Stimulated activated naive B cell treated with anti-CD40 and anti-IgM and Interleukin-4, amounts not matched to agents 10 μg/mL and 1 μg/mL and 100 μg/mL, for 72 hours (primary cell): Measurements from ENCODE around the gene HDAC9.

ENCODE experiments used
- ATAC-seq, 2 donors: fragments of 150-1000 bp; cut with Tn5 transposase; replicated peaks; 2 replicates each; pipeline ENCODE4 v1.10.0; 2021; ENCODE audit warnings: moderate library complexity in 1 of 2
- DNase-seq: peaks from one replicate; pipeline ENCODE4 v3.0.0; 2021
- H3K27ac Mint-ChIP-seq: one replicate; pipeline ENCODE4 v1.8.0; 2022; ENCODE audit warnings: mild to moderate bottlenecking, mixed read lengths
- H3K27me3 Mint-ChIP-seq, 2 donors: one replicate each; pipeline ENCODE4 v1.8.0; 2022; ENCODE audit warnings: mixed read lengths in 2 of 2
- H3K36me3 Mint-ChIP-seq, 2 donors: one replicate each; pipeline ENCODE4 v1.8.0; 2022; ENCODE audit warnings: mixed read lengths in 2 of 2, mild to moderate bottlenecking in 1 of 2
- H3K4me1 Mint-ChIP-seq, 2 donors: one replicate each; pipeline ENCODE4 v1.8.0; 2022; ENCODE audit warnings: mixed read lengths in 2 of 2, mild to moderate bottlenecking in 1 of 2
- H3K4me3 Mint-ChIP-seq, 2 donors: one replicate each; pipeline ENCODE4 v1.8.0; 2022; ENCODE audit warnings: mild to moderate bottlenecking in 2 of 2, mixed read lengths in 2 of 2, moderate library complexity in 1 of 2
- H3K9me3 Mint-ChIP-seq, 2 donors: one replicate each; pipeline ENCODE4 v1.8.0; 2022; ENCODE audit warnings: mixed read lengths in 2 of 2, mild to moderate bottlenecking in 1 of 2

Gene HDAC9

GRCh38 chr7:18565337-18565736 is 69.8 kb downstream of the HDAC9 start:
- Mint-ChIP-seq H3K9me3 (peaks cover 0 to 2% of the 10 kb centered on the region in 2 donors), H3K27me3 (no peaks in the 10 kb centered on the region), H3K4me3 (no peak overlapping the region), H3K4me1 (peaks cover 19 to 41% of the 10 kb centered on the region in 2 donors), H3K27ac (peak overlapping the region; percentile 62), H3K36me3 (peaks cover 23 to 24% of the 10 kb centered on the region in 2 donors)
- DNase-seq (no peak), ATAC-seq (no peak)

DNA sequence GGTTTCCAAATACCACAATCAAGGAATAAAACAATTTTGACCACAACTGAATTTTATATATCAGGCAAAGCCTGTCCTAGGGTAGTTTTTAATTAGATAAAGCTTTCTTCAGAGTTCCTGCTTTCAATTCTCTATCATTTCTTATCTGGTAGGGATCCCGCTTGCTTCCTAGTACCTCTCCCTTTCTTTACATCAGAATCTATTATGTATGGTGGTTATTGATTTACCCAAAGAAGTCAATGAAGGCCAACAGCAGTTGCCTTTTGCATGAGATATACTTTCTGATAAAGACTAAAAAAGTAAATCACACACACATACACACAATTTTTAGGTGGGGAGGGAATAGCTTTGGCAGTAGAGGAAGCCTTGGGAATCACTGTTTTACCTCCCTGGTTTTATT is 70.7 kb downstream of the HDAC9 start:
- Mint-ChIP-seq H3K27me3 (no peaks in the 10 kb centered on the region), H3K4me3 (no peak overlapping the region), H3K4me1 (peaks cover 18 to 41% of the 10 kb centered on the region in 2 donors), H3K9me3 (peaks cover 0 to 2% of the 10 kb centered on the region in 2 donors), H3K27ac (peak overlapping the region; percentile 72), H3K36me3 (peaks cover 18 to 23% of the 10 kb centered on the region in 2 donors)
- no peak for DNase-seq
- ATAC-seq: no peak

DNA sequence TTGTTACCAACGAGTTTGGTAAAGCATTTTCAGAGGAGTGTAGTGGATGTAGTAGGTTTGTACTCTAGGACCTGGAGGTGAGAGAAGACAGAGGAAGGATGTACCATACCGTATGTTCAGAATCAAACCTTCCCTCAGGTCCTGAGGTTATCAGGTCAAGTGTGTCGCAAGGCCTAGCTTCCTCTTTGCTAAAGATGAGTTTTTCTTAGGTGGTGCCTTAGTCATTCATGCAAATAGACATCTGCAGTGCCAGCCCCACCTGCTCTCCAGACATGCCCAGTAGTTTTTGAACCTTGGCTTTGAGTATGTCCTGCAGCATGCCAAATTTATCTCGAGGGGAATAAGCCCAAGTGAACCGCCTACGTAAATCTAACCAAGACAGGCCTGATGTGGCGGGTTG is 71.3 kb downstream of the HDAC9 start:
- H3K36me3 Mint-ChIP-seq: peaks cover 12 to 17% of the 10 kb centered on the region in 2 donors
- no peaks in the 10 kb centered on the region for H3K27me3 Mint-ChIP-seq
- ATAC-seq (peak; percentile 100), DNase-seq (peak; percentile 67)
- H3K4me1 Mint-ChIP-seq: peaks cover 18 to 39% of the 10 kb centered on the region in 2 donors
- peak overlapping the region; percentile 72 for H3K27ac Mint-ChIP-seq
- H3K4me3 Mint-ChIP-seq: peak overlapping the region in 1 of 2 donors; percentile 21
- H3K9me3 Mint-ChIP-seq: no peaks in the 10 kb centered on the region

- H3K27ac Mint-ChIP-seq: no peak overlapping the region
- no peak overlapping the region for H3K4me3 Mint-ChIP-seq
- no peaks in the 10 kb centered on the region for H3K27me3 Mint-ChIP-seq
- H3K9me3 Mint-ChIP-seq: no peaks in the 10 kb centered on the region
- H3K4me1 Mint-ChIP-seq: peaks cover 24 to 44% of the 10 kb centered on the region in 2 donors
- no peak for ATAC-seq
- H3K36me3 Mint-ChIP-seq: peaks cover 17 to 20% of the 10 kb centered on the region in 2 donors
- DNase-seq: no peak
Observed at GRCh38 chr7:18570441-18570840, 74.9 kb downstream of the HDAC9 start.

DNA sequence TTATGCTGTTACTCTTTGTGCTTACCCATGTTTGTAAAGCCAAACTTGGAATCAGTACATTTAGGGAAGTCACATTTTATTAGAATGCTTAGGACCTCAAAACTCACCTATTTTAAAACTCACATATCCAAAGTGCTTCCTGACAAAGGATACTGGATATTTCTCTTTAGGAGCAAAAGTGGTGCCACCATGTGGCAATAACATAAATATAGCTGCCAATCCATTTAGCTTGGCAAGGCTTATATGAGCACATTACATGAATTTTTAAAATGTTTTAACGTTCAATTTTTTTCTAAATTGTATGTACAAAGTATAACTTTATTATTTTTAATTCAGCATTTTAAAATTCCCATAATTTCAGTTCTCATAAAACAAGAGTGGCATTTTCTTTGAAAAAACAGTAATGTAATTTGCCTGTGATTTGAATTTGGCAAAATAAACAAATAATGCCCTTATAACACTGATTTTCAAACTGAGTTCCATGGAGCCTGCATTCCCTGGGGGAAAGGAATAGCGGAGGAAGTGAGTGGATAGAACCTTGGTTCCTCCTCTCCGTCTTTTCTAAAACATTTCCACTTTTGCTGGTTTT is 75.4 kb downstream of the HDAC9 start:
- no peak for DNase-seq
- ATAC-seq: no peak
- Mint-ChIP-seq H3K27me3 (no peaks in the 10 kb centered on the region), H3K9me3 (no peaks in the 10 kb centered on the region), H3K27ac (no peak overlapping the region), H3K4me3 (no peak overlapping the region), H3K4me1 (peaks cover 26 to 44% of the 10 kb centered on the region in 2 donors), H3K36me3 (peaks cover 17 to 25% of the 10 kb centered on the region in 2 donors)

GRCh38 chr7:18572154-18572553 is 76.6 kb downstream of the HDAC9 start:
- peaks cover 19 to 28% of the 10 kb centered on the region in 2 donors for H3K36me3 Mint-ChIP-seq
- no peaks in the 10 kb centered on the region for H3K9me3 Mint-ChIP-seq
- no peak for DNase-seq
- no peak overlapping the region for H3K27ac Mint-ChIP-seq
- peaks cover 25 to 44% of the 10 kb centered on the region in 2 donors for H3K4me1 Mint-ChIP-seq
- no peak overlapping the region for H3K4me3 Mint-ChIP-seq
- H3K27me3 Mint-ChIP-seq: no peaks in the 10 kb centered on the region
- no peak for ATAC-seq

GRCh38 chr7:18572885-18573284 is 77.3 kb downstream of the HDAC9 start:
- Mint-ChIP-seq H3K4me1 (peaks cover 27 to 50% of the 10 kb centered on the region in 2 donors), H3K9me3 (no peaks in the 10 kb centered on the region), H3K27ac (peak overlapping the region; percentile 53), H3K4me3 (peak overlapping the region; percentile 10 to 32), H3K27me3 (no peaks in the 10 kb centered on the region), H3K36me3 (peaks cover 26 to 35% of the 10 kb centered on the region in 2 donors)
- ATAC-seq (no peak), DNase-seq (no peak)

DNA sequence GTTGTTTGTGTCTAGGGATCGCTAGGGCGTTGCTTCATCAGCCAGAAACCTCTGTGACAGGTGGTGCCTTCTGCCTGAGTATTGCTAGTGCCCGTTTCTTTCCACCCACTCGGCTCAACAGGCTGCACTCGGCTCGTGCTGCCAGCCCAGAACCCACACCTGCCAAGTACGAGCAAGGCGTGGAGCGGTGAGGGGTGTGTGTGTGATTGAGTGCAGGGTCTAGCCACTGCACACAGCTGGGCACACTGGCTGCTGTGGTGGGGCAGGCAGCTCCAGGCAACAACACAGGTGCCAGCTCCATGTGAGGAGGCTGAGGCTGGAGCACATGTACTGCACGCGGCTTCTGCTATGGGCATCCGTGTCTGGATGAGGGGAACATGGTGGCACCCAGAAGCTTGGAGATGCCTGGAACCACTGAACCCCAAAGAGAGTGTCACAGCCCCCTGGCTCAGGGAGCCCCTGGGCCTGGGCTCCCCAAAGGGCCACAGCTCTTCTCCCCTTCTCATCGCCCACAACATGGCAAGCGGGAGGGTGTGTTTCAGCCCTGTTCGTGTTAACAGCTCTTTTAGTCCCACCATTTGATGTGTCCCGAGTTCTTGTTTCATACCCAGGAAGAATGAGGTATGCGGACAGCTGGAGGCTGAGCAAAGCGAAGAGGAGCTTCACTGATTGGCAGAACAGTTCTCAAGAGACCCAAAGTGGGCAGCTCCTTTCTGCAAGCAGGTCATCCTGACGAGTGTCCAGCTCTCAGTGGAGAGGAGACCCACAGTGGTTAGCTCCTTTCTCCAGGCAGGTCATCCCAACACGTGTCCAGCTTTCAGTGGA is 78.1 kb downstream of the HDAC9 start:
- Mint-ChIP-seq H3K36me3 (peaks cover 34 to 42% of the 10 kb centered on the region in 2 donors), H3K4me1 (peaks cover 33 to 57% of the 10 kb centered on the region in 2 donors), H3K27me3 (no peaks in the 10 kb centered on the region), H3K9me3 (peaks cover 0 to 1% of the 10 kb centered on the region in 2 donors), H3K27ac (no peak overlapping the region), H3K4me3 (peak overlapping the region in 1 of 2 donors; percentile 29)
- DNase-seq: peak; percentile 11
- peak; percentile 70 to 78 for ATAC-seq

GRCh38 chr7:18574235-18574540 is 78.6 kb downstream of the HDAC9 start:
- DNase-seq: no peak
- H3K4me1 Mint-ChIP-seq: peaks cover 34 to 62% of the 10 kb centered on the region in 2 donors
- peaks cover 36 to 48% of the 10 kb centered on the region in 2 donors for H3K36me3 Mint-ChIP-seq
- no peaks in the 10 kb centered on the region for H3K27me3 Mint-ChIP-seq
- H3K4me3 Mint-ChIP-seq: no peak overlapping the region
- peak overlapping the region; percentile 31 for H3K27ac Mint-ChIP-seq
- peaks cover 0 to 1% of the 10 kb centered on the region in 2 donors for H3K9me3 Mint-ChIP-seq
- no peak for ATAC-seq

GRCh38 chr7:18574676-18575075 is 79.1 kb downstream of the HDAC9 start:
- Mint-ChIP-seq H3K4me1 (peaks cover 35 to 64% of the 10 kb centered on the region in 2 donors), H3K27me3 (no peaks in the 10 kb centered on the region), H3K9me3 (peaks cover 0 to 1% of the 10 kb centered on the region in 2 donors), H3K4me3 (no peak overlapping the region), H3K36me3 (peaks cover 36 to 49% of the 10 kb centered on the region in 2 donors), H3K27ac (peak overlapping the region; percentile 31)
- DNase-seq (no peak), ATAC-seq (no peak)

DNA sequence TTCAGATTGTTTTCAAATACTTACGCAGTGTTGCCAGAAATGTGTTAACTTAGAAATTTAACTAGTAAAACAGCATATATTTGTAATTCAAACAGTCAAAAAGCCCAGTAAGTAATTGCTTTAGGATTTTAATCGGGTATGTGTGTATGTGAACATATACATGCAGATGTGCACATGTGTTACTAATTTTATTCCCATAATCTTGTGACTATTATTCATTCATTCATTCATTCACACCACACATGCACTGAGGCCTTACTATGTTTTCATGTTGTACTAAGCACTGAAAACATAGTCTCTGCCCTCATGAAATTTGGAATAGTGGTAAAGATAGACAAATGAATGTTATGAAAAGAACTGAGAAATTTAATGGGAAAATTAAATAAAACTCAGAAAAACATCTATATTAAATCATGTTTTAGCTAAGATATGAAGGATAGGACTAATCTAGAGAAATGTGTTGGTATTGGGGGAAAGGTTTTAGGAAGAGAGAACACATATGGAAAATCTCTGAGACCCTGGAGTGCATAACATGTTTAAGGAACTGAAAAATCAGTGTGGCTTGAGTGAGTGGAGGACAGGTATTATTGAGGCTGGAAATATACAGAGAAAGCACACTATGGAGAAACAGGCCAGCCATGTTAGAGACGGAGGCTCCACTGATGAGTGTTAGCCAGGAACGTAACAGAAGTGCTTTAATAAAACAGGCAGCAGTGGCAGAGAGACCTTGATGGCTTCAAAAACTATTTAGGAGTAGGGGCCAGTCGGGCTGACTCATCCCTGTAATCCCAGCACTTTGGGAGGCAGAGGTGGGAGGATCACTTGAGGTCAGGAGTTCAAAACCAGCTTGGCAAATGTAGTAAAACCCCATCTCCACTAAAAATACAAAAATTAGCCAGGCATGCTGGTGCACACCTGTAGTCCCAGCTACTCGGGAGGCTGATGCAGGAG is 80.3 kb downstream of the HDAC9 start:
- DNase-seq (no peak), ATAC-seq (peak; percentile 49 to 57)
- H3K9me3 Mint-ChIP-seq: peaks cover 0 to 1% of the 10 kb centered on the region in 2 donors
- peaks cover 36 to 49% of the 10 kb centered on the region in 2 donors for H3K36me3 Mint-ChIP-seq
- H3K27ac Mint-ChIP-seq: peak overlapping the region; percentile 71
- peaks cover 35 to 61% of the 10 kb centered on the region in 2 donors for H3K4me1 Mint-ChIP-seq
- H3K27me3 Mint-ChIP-seq: no peaks in the 10 kb centered on the region
- peak overlapping the region; percentile 5 to 31 for H3K4me3 Mint-ChIP-seq

DNA sequence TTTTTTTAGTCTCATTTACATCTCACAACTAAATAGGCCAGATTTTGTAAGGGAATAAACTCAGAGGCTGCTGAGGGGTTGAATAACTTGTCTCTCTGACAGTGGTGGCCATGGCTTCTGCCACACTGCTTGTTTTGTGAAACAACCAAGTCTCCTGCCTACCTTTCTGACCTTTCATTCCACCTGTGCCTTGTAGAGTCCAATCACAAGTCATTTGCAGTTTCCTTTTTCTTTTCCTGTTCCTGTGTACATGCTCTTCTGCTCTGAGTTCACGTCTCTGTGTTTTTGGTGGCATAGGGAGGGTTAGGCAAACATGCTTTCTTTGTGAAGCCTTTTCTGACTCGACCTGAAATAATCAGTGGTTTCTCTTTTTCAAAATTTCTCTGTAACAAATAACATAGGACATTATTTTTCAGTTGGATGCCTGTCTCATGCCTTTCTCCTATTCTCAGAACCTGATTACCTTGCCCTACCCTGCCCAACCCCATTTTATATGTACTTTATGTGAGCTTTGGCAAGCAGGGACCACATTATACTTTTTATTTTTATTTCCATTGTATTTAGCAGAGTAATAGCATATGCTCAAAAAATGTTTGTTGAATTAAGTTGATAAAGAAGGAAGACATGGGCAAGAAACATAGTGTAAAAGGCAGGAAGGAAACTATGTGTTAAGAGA is 81.7 kb downstream of the HDAC9 start:
- ATAC-seq (peak in 1 of 2 donors; percentile 10), DNase-seq (no peak)
- peaks cover 34 to 61% of the 10 kb centered on the region in 2 donors for H3K4me1 Mint-ChIP-seq
- no peaks in the 10 kb centered on the region for H3K27me3 Mint-ChIP-seq
- peaks cover 0 to 1% of the 10 kb centered on the region in 2 donors for H3K9me3 Mint-ChIP-seq
- H3K4me3 Mint-ChIP-seq: peak overlapping the region in 1 of 2 donors; percentile 12
- H3K27ac Mint-ChIP-seq: no peak overlapping the region
- peaks cover 39 to 49% of the 10 kb centered on the region in 2 donors for H3K36me3 Mint-ChIP-seq

DNA sequence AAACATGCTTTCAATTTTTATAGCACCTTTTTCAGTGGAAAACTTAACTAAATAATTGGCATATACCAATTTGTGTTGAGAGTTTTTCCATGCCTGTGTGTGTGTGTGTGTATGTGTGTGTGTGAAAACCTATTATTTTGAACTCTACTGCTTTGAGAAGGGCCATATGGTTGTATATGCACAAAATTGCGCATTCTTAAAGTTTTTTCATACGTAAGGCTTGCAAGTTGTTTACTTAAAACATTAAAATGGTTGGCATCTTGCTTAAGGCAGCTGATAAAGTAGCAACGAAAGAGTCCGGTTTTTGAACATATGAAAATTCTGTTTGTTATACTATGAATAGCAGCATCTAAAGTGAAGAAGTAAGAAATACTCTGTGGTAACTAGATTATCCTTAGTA is 84.1 kb downstream of the HDAC9 start:
- ATAC-seq (no peak), DNase-seq (no peak)
- H3K27me3 Mint-ChIP-seq: no peaks in the 10 kb centered on the region
- no peak overlapping the region for H3K4me3 Mint-ChIP-seq
- H3K36me3 Mint-ChIP-seq: peaks cover 28 to 41% of the 10 kb centered on the region in 2 donors
- H3K9me3 Mint-ChIP-seq: peaks cover 0 to 1% of the 10 kb centered on the region in 2 donors
- H3K27ac Mint-ChIP-seq: no peak overlapping the region
- H3K4me1 Mint-ChIP-seq: peaks cover 28 to 48% of the 10 kb centered on the region in 2 donors
